Uterus (tissue), 4 donors: Measurements from ENCODE around the gene LDLRAD4. TPM values are rescaled to one million over a fixed set of nuclear protein-coding genes. Genes with fewer than 3 reads are reported as not detected.
A peak's percentile ranks its signal among the peaks of the same experiment; 100 is the strongest.

ENCODE experiments used
- DNase-seq, 2 donors: peaks; one replicate each; pipeline ENCODE4 v3.0.0-alpha.2; 2019 to 2020
- H3K27ac ChIP-seq, 2 donors: fragments of 200-600 bp; sonication (generic); 1 replicate in 1 of 2; 2 replicates in 1 of 2; pipeline ENCODE4 v1.5.1; 2016 to 2018
- H3K27me3 ChIP-seq, 2 donors: fragments of 200-600 bp; sonication (generic); one replicate each; pipeline ENCODE4 v1.5.1; 2018 to 2019; ENCODE audit warnings: control low read depth in 1 of 2
- H3K36me3 ChIP-seq, 2 donors: fragments of 200-600 bp; sonication (generic); one replicate each; pipeline ENCODE4 v1.5.1; 2019; ENCODE audit warnings: control low read depth in 1 of 2
- H3K4me1 ChIP-seq, 2 donors: fragments of 200-600 bp; sonication (generic); one replicate each; pipeline ENCODE4 v1.5.1; 2018 to 2019; ENCODE audit warnings: control low read depth in 1 of 2
- H3K4me3 ChIP-seq, 2 donors: fragments of 200-600 bp; sonication (generic); 1 replicate in 1 of 2; 2 replicates in 1 of 2; pipeline ENCODE4 v1.5.1; 2018 to 2019; ENCODE audit warnings: mild to moderate bottlenecking in 1 of 2
- H3K9me3 ChIP-seq, 2 donors: fragments of 200-600 bp; sonication (generic); one replicate each; pipeline ENCODE4 v1.5.1; 2019; ENCODE audit warnings: control low read depth in 1 of 2
- CTCF ChIP-seq, 4 experiments: fragments of 200-600 bp in 2 of 4; fragments of 450-650 bp in 2 of 4; sonication (generic) in 2 of 4; IDR thresholded peaks; one replicate each; pipeline ENCODE4 v1.5.1; 2016 to 2019; ENCODE audit warnings: antibody characterized with exemption in 4 of 4, mild to moderate bottlenecking in 2 of 4, moderate library complexity in 1 of 4
- POLR2A ChIP-seq, 2 donors: fragments of 450-650 bp; IDR thresholded peaks; one replicate each; pipeline ENCODE4 v1.6.1; 2016; ENCODE audit warnings: antibody characterized with exemption in 2 of 2, mild to moderate bottlenecking in 1 of 2, moderate library complexity in 1 of 2
- intact Hi-C: fragments of 100-400 bp; cut with DNase I; formaldehyde crosslinking; loops from one replicate; pipeline ENCODE4 v1.15.1; 2023; ENCODE audit warnings: low total_unique reads
- total RNA-seq, 4 donors: library from RNA; depleted of rRNA in 3 of 4; stranded (reverse); fragments of >200 nt in 3 of 4; gene quantifications; one replicate each; pipeline versions ENCODE4 v1.1.0 to v1.2.4, GENCODE V29; 2014 to 2023
- donor health status: DM: yes; HTN: yes; CAD: no.

The LDLRAD4 gene
- total RNA-seq, 4 donors from 2014 or later: 23.8 to 82.2 (median 39.3) TPM

GRCh38 chr18:13629841-13630715 is 411.5 kb downstream of the LDLRAD4 start:
- intact Hi-C loops: no loop called here
- H3K27ac ChIP-seq: peak overlapping the region; percentile 39 to 52

GRCh38 chr18:13630716-13631268 is 412.2 kb downstream of the LDLRAD4 start:
- no peaks in the 10 kb centered on the region for H3K4me1 ChIP-seq
- no peaks in the 10 kb centered on the region for H3K36me3 ChIP-seq
- H3K27ac ChIP-seq: no peak overlapping the region
- no peak for DNase-seq
- no peaks in the 10 kb centered on the region for H3K27me3 ChIP-seq
- intact Hi-C loops: no loop called here
- H3K4me3 ChIP-seq: no peak overlapping the region
- no peak for TF ChIP-seq CTCF (IDR thresholded peaks at IDR 0.05)
- TF ChIP-seq POLR2A (IDR thresholded peaks at IDR 0.05): no peak
- no peaks in the 10 kb centered on the region for H3K9me3 ChIP-seq

More at GRCh38 chr18:13629841-13630715, 411.5 kb downstream of the LDLRAD4 start:
- Histone ChIP-seq H3K4me3 (no peak overlapping the region), H3K4me1 (no peaks in the 10 kb centered on the region), H3K36me3 (no peaks in the 10 kb centered on the region), H3K9me3 (no peaks in the 10 kb centered on the region), H3K27me3 (no peaks in the 10 kb centered on the region)
- no peak for TF ChIP-seq POLR2A (IDR thresholded peaks at IDR 0.05)
- TF ChIP-seq CTCF (IDR thresholded peaks at IDR 0.05): peak; percentile 82 to 92 (median 87)
- peak; percentile 60 to 62 for DNase-seq

- H3K4me1 ChIP-seq: no peaks in the 10 kb centered on the region
- no peak overlapping the region for H3K4me3 ChIP-seq
- H3K27ac ChIP-seq: no peak overlapping the region
- no peak for DNase-seq
- TF ChIP-seq CTCF (IDR thresholded peaks at IDR 0.05): no peak
- no peak for TF ChIP-seq POLR2A (IDR thresholded peaks at IDR 0.05)
- intact Hi-C loops: no loop called here
- no peaks in the 10 kb centered on the region for H3K9me3 ChIP-seq
- no peaks in the 10 kb centered on the region for H3K27me3 ChIP-seq
- H3K36me3 ChIP-seq: no peaks in the 10 kb centered on the region
Measured at GRCh38 chr18:13633700-13634099, 415.1 kb downstream of the LDLRAD4 start.

- no peak for TF ChIP-seq CTCF (IDR thresholded peaks at IDR 0.05)
- TF ChIP-seq POLR2A (IDR thresholded peaks at IDR 0.05): no peak
- Histone ChIP-seq H3K27me3 (no peaks in the 10 kb centered on the region), H3K27ac (no peak overlapping the region), H3K4me1 (no peaks in the 10 kb centered on the region), H3K4me3 (no peak overlapping the region), H3K9me3 (no peaks in the 10 kb centered on the region), H3K36me3 (no peaks in the 10 kb centered on the region)
- intact Hi-C loops: no loop called here
- no peak for DNase-seq
Measured at GRCh38 chr18:13635046-13635445, 416.5 kb downstream of the LDLRAD4 start.
